GM23248 (cell line): ENCODE data around the gene ZBTB17.

Source experiments
- EZH2 ChIP-seq: fragments of 200-600 bp; sonication (generic); IDR thresholded peaks from 2 replicates; pipeline ENCODE4 v1.6.1; 2018; ENCODE audit warnings: antibody characterized with exemption, mild to moderate bottlenecking; ENCODE audit not compliant: insufficient read depth, poor library complexity, severe bottlenecking
- EZH2phosphoT487 ChIP-seq: fragments of 200-600 bp; sonication (generic); IDR thresholded peaks from 2 replicates; pipeline ENCODE4 v1.6.1; 2018; ENCODE audit warnings: antibody characterized with exemption, moderate library complexity, mild to moderate bottlenecking, low read depth; ENCODE audit not compliant: insufficient read depth

DNA sequence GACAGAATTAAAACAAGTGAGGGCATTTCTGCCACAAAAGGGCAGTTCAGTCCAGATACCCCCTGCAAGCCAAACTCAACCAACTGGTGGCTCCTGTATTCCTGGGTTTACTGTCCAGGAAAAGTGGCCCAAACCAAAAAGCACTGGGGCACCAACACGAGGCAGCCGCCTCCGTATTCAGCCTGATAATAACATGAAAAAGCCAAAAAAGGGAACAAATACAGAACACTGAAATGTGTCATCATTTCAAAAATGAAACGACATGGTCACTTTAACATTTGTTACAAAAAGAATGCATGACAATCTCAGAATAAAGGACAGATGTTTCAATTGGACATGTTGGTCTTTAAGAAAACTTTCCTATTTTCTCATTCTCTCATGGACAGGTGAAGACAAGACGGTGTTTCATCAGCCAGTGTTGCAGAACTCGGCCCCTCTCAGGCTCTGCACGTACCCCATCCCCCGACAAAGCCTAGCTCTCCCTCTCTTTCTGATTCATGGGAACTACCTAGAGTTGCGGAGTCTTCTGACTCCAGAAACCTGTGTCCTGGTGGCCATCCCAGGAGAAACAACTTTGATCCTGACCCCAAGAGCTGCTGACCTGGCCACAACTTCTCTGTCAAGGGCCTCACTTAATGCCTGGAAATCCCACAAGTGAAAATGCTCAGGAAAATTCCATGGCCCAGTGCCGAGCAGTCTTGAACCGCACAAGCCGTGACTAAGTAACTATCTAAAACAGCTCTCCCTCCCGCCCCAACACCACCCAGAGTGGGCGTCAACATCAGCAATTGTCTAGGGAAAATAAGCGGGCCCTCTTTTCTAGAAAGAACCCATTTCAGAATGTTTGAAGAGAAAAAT is 27.1 kb downstream of the ZBTB17 start:
- TF ChIP-seq EZH2 (no peak), EZH2phosphoT487 (no peak)
